GM21723 (cell line): ENCODE measurements around the gene SNAP23.

Source experiments
- ATAC-seq: cut with Tn5 transposase; IDR thresholded peaks from one replicate; pipeline ENCODE4 v1.9.1; 2021; ENCODE audit warnings: mild to moderate bottlenecking, moderate library complexity; ENCODE audit not compliant: unreplicated experiment

Gene SNAP23

GRCh38 chr15:42494998-42495360 is 455 bp upstream of the SNAP23 start:
- ATAC-seq, result no peak

GRCh38 chr15:42498212-42499068 is 3.0 kb downstream of the SNAP23 start:
- ATAC-seq, result no peak

GRCh38 chr15:42499858-42500609 is 4.6 kb downstream of the SNAP23 start:
- no peak for ATAC-seq

- no peak for ATAC-seq
These were observed 7.0 kb downstream of the SNAP23 start for GRCh38 chr15:42502477-42502876.

- ATAC-seq, result no peak
These were observed 8.4 kb downstream of the SNAP23 start for GRCh38 chr15:42503825-42504224.

- ATAC-seq, result no peak
These were observed 9.2 kb downstream of the SNAP23 start for GRCh38 chr15:42504631-42505030.

- ATAC-seq, result no peak
These were observed 12.1 kb downstream of the SNAP23 start for GRCh38 chr15:42507514-42507913.

- ATAC-seq, result no peak
These were observed 12.8 kb downstream of the SNAP23 start for GRCh38 chr15:42508263-42508690.

GRCh38 chr15:42510258-42511006 is 15.0 kb downstream of the SNAP23 start:
- ATAC-seq, result no peak

GRCh38 chr15:42511007-42511391 is 15.6 kb downstream of the SNAP23 start:
- no peak for ATAC-seq

- no peak for ATAC-seq
These were observed 27.9 kb downstream of the SNAP23 start for GRCh38 chr15:42523331-42523730.

GRCh38 chr15:42528970-42529369 is 33.5 kb downstream of the SNAP23 start:
- no peak for ATAC-seq

- no peak for ATAC-seq
These were observed 37.8 kb downstream of the SNAP23 start for GRCh38 chr15:42533246-42533645.

GRCh38 chr15:42544853-42545629 is 49.6 kb downstream of the SNAP23 start:
- no peak for ATAC-seq

- ATAC-seq, result no peak
These were observed 52.4 kb downstream of the SNAP23 start for GRCh38 chr15:42547918-42548248.

- ATAC-seq, result peak; percentile 75
These were observed 53.0 kb downstream of the SNAP23 start, which contains the start of the genes HAUS2 and LRRC57 for GRCh38 chr15:42548249-42549031. Gene HAUS2, plus strand, starts transcription at chr15:42548838. Its CDS starts 35 bp downstream, at chr15:42548873. Gene LRRC57, minus strand, starts transcription at chr15:42548793. Its CDS starts 359 bp downstream, at chr15:42548434.

- ATAC-seq, result peak; percentile 15
These were observed 53.6 kb downstream of the SNAP23 start for GRCh38 chr15:42549032-42549491.

GRCh38 chr15:42549741-42550392 is 54.4 kb downstream of the SNAP23 start:
- no peak for ATAC-seq

- no peak for ATAC-seq
These were observed 58.1 kb downstream of the SNAP23 start for GRCh38 chr15:42553554-42553953.
